ENCODE measurements around the gene PANX2. TPM values are rescaled to one million over a fixed set of nuclear protein-coding genes. Genes with fewer than 3 reads are reported as not detected.
A peak's percentile ranks its signal among the peaks of the same experiment; 100 is the strongest.

PANX2 gene
- total and polyA plus RNA-seq, 7 donors, result 0.17 to 3.0 (median 0.36) TPM; not detected in 2

- Histone ChIP-seq H3K4me3 (no peak overlapping the region), H3K27ac (peak overlapping the region in 2 of 4 donors; percentile 40), H3K9me3 (no peaks in the 10 kb centered on the region), H3K4me1 (peaks cover 0 to 14% (median 8%) of the 10 kb centered on the region in 4 donors), H3K36me3 (peaks cover 64 to 92% (median 76%) of the 10 kb centered on the region in 4 donors), H3K27me3 (no peaks in the 10 kb centered on the region)
- intact Hi-C loops (cut with DNase I), result no loop called here
- WGBS, 2 donors, result 62 to 76% methylated on average over 42 of the region's 42 CpGs
- peak; percentile 97 for DNase-seq
- no peak for TF ChIP-seq CTCF (IDR thresholded peaks at IDR 0.05)
- peak in 2 of 4 donors; percentile 38 to 48 for TF ChIP-seq POLR2AphosphoS5 (IDR thresholded peaks at IDR 0.05)
Observed at GRCh38 chr22:50218996-50219727, 48.6 kb downstream of the PANX2 start.

GRCh38 chr22:50219800-50220602 is 49.5 kb downstream of the PANX2 start:
- no peak for DNase-seq
- no peak overlapping the region for H3K4me3 ChIP-seq
- intact Hi-C loops (cut with DNase I), result no loop called here
- peaks cover 63 to 92% (median 78%) of the 10 kb centered on the region in 4 donors for H3K36me3 ChIP-seq
- H3K9me3 ChIP-seq, result no peaks in the 10 kb centered on the region
- TF ChIP-seq CTCF (IDR thresholded peaks at IDR 0.05) (no peak), POLR2AphosphoS5 (IDR thresholded peaks at IDR 0.05) (no peak), EP300 (IDR thresholded peaks at IDR 0.05) (no peak), POLR2A (IDR thresholded peaks at IDR 0.05) (no peak)
- 81 to 91% methylated on average over 25 of the region's 25 CpGs for WGBS, 2 donors
- peaks cover 0 to 14% (median 8%) of the 10 kb centered on the region in 4 donors for H3K4me1 ChIP-seq
- H3K27me3 ChIP-seq, result no peaks in the 10 kb centered on the region
- H3K27ac ChIP-seq, result peak overlapping the region in 2 of 4 donors; percentile 40

- intact Hi-C loops (cut with DNase I), result no loop called here
Observed at GRCh38 chr22:50220603-50221409, 50.3 kb downstream of the PANX2 start.

More at GRCh38 chr22:50220603-50221409, 50.3 kb downstream of the PANX2 start:
- Histone ChIP-seq H3K4me3 (no peak overlapping the region), H3K27me3 (no peaks in the 10 kb centered on the region), H3K27ac (no peak overlapping the region), H3K36me3 (peaks cover 67 to 92% (median 84%) of the 10 kb centered on the region in 4 donors), H3K4me1 (peaks cover 0 to 14% (median 8%) of the 10 kb centered on the region in 4 donors), H3K9me3 (no peaks in the 10 kb centered on the region)
- 97% methylated on average over 45 of the region's 45 CpGs for WGBS, 2 donors
- TF ChIP-seq CTCF (IDR thresholded peaks at IDR 0.05), result no peak
- no peak for TF ChIP-seq POLR2AphosphoS5 (IDR thresholded peaks at IDR 0.05)
- TF ChIP-seq POLR2A (IDR thresholded peaks at IDR 0.05), result no peak
- TF ChIP-seq EP300 (IDR thresholded peaks at IDR 0.05), result no peak
- peak; percentile 68 for DNase-seq

Data from sigmoid colon (tissue), 7 donors.